HCT116 (cell line): ENCODE measurements around the gene PCDHB13. TPM values are rescaled to one million over a fixed set of nuclear protein-coding genes. Genes with fewer than 3 reads are reported as not detected.

Source experiments
- ATAC-seq: fragments of 200-7000 bp; cut with Tn5 transposase; 2 replicates; pipeline ENCODE4 v1.9.1; 2020; ENCODE audit warnings: mild to moderate bottlenecking, moderate library complexity
- BruUV-seq: library from RNA; stranded (reverse); fragments of 400-500 nt; replicated peaks from 2 replicates; lab custom pipeline; 2021; lab: Mats Ljungman, UMichigan
- CTCF ChIA-PET: fragments of 300-600 bp; sonication (Branson Sonifier 250); formaldehyde crosslinking; loops from one replicate; lab custom pipeline; 2021; ENCODE audit warnings: antibody characterized with exemption; lab: Charles Lee
- POLR2A ChIA-PET: fragments of 300-600, 350-600 bp; sonication (Branson Sonifier 250); formaldehyde crosslinking; loops from one replicate; lab custom pipeline; 2021; ENCODE audit warnings: antibody characterized with exemption; lab: Charles Lee
- RAD21 ChIA-PET, 2 experiments: fragments of 300-600 bp; sonication (Branson Sonifier 250); formaldehyde crosslinking; loops; one replicate each; lab custom pipeline; 2023; ENCODE audit warnings: low total read pairs in 2 of 2; ENCODE audit not compliant: uncharacterized antibody in 2 of 2, unreplicated experiment in 2 of 2, low non-redundant PET in 1 of 2; lab: Charles Lee
- DNase-seq: peaks from one replicate; pipeline ENCODE4 v3.0.0-alpha.2; 2010; ENCODE audit warnings: low read depth, low spot score
- H2AFZ ChIP-seq: fragments of 200-600 bp; shearing (Covaris generic), sonication (generic); 2 replicates; pipeline ENCODE4 v1.6.1; 2017; ENCODE audit warnings: low read depth, mixed run types, mixed read lengths, antibody characterized with exemption, low read length; ENCODE audit not compliant: poor library complexity, severe bottlenecking
- H3K27ac ChIP-seq: 2 replicates; pipeline ENCODE4 v1.5.1; 2012; ENCODE audit warnings: low read depth, low read length
- H3K27me3 ChIP-seq: fragments of 200-600 bp; sonication (generic); 2 replicates; pipeline ENCODE4 v1.6.1; 2016; ENCODE audit warnings: mixed run types, low read length, mixed read lengths; ENCODE audit not compliant: insufficient read depth
- H3K36me3 ChIP-seq, 2 experiments: fragments of 200-500 bp in 1 of 2; fragments of 200-600 bp in 1 of 2; sonication (Bioruptor generic) in 1 of 2; sonication (generic) in 1 of 2; 2 replicates each; pipeline versions ENCODE4 v1.5.1 to v1.6.1; 2014 to 2016; ENCODE audit warnings: low read length in 2 of 2, inconsistent platforms in 1 of 2, mixed read lengths in 1 of 2, mixed run types in 1 of 2; ENCODE audit not compliant: insufficient read depth in 2 of 2, control insufficient read depth in 1 of 2
- H3K4me1 ChIP-seq, 2 experiments: fragments of 200-600 bp in 1 of 2; sonication (generic) in 1 of 2; 2 replicates each; pipeline versions ENCODE4 v1.5.1 to v1.6.1; 2012 to 2017; ENCODE audit warnings: low read length in 2 of 2, inconsistent platforms in 1 of 2, mild to moderate bottlenecking in 1 of 2, mixed read lengths in 1 of 2, mixed run types in 1 of 2, moderate library complexity in 1 of 2; ENCODE audit not compliant: insufficient read depth in 2 of 2, control insufficient read depth in 1 of 2
- H3K4me2 ChIP-seq: fragments of 200-600 bp; sonication (generic); 2 replicates; pipeline ENCODE4 v1.6.1; 2017; ENCODE audit warnings: mixed run types, low read length, mixed read lengths
- H3K4me3 ChIP-seq, 2 experiments: fragments of 200-600 bp in 1 of 2; sonication (generic) in 1 of 2; replicated peaks in 1 of 2; 2 replicates each; pipeline ENCODE4 v1.5.1; 2011 to 2016; ENCODE audit warnings: low read length in 2 of 2, control low read depth in 1 of 2, low read depth in 1 of 2, mild to moderate bottlenecking in 1 of 2, mixed read lengths in 1 of 2, mixed run types in 1 of 2
- H3K79me2 ChIP-seq: fragments of 200-600 bp; sonication (generic); 2 replicates; pipeline ENCODE4 v1.6.1; 2017; ENCODE audit warnings: mild to moderate bottlenecking, mixed run types, low read length, moderate library complexity, mixed read lengths; ENCODE audit not compliant: insufficient read depth
- H3K9ac ChIP-seq: fragments of 200-600 bp; sonication (generic); 2 replicates; pipeline ENCODE4 v1.6.1; 2016; ENCODE audit warnings: low read length, mixed read lengths
- H3K9me2 ChIP-seq: fragments of 200-600 bp; sonication (generic), shearing (Covaris generic); 2 replicates; pipeline ENCODE4 v1.6.1; 2017; ENCODE audit warnings: mixed run types, mild to moderate bottlenecking, moderate library complexity; ENCODE audit not compliant: insufficient read depth
- H3K9me3 ChIP-seq, 2 experiments: fragments of 200-500 bp in 1 of 2; fragments of 200-600 bp in 1 of 2; sonication (Bioruptor generic) in 1 of 2; sonication (generic) in 1 of 2; 2 replicates each; pipeline ENCODE4 v1.6.1; 2014 to 2017; ENCODE audit warnings: low read length in 2 of 2, mixed read lengths in 2 of 2, inconsistent platforms in 1 of 2, low read depth in 1 of 2, mild to moderate bottlenecking in 1 of 2, mixed run types in 1 of 2, moderate library complexity in 1 of 2; ENCODE audit not compliant: control insufficient read depth in 1 of 2, insufficient read depth in 1 of 2
- H4K20me1 ChIP-seq: fragments of 200-600 bp; sonication (generic), shearing (Covaris generic); 2 replicates; pipeline ENCODE4 v1.6.1; 2017; ENCODE audit warnings: mixed run types, mild to moderate bottlenecking, moderate library complexity; ENCODE audit not compliant: insufficient read depth
- EZH2 ChIP-seq: fragments of 200-600 bp; sonication (generic); IDR thresholded peaks from 2 replicates; pipeline ENCODE4 v1.6.1; 2017; ENCODE audit warnings: antibody characterized with exemption, mixed run types
- EZH2phosphoT487 ChIP-seq: fragments of 200-600 bp; IDR thresholded peaks from 2 replicates; pipeline ENCODE4 v1.6.1; 2018; ENCODE audit warnings: antibody characterized with exemption, borderline replicate concordance
- POLR2A ChIP-seq: IDR thresholded peaks from 2 replicates; pipeline ENCODE4 v1.7.0; 2011; ENCODE audit warnings: borderline replicate concordance; ENCODE audit not compliant: insufficient read depth, insufficient read length; ENCODE audit errors: extremely low read depth
- RAD21 ChIP-seq: IDR thresholded peaks from 2 replicates; pipeline ENCODE4 v1.6.1; 2012; ENCODE audit warnings: low read depth, mild to moderate bottlenecking
- REST ChIP-seq: IDR thresholded peaks from 2 replicates; pipeline ENCODE4 v1.6.1; 2012; ENCODE audit warnings: low read depth
- TCF7L2 ChIP-seq: IDR thresholded peaks from 2 replicates; pipeline ENCODE4 v1.7.0; 2011; ENCODE audit warnings: borderline replicate concordance, inconsistent platforms; ENCODE audit not compliant: insufficient read depth, insufficient read length; ENCODE audit errors: extremely low read depth
- ZNF274 ChIP-seq: fragments of 200-500 bp; sonication (Bioruptor generic); IDR thresholded peaks from 2 replicates; pipeline ENCODE4 v1.6.1; 2014; ENCODE audit warnings: mild to moderate bottlenecking, low read depth, low read length, inconsistent platforms
- intact Hi-C: fragments of 100-400 bp; cut with micrococcal nuclease; formaldehyde crosslinking; loops from 2 replicates; pipeline ENCODE4 v1.10.0; 2022
- total RNA-seq: library from RNA; stranded (reverse); gene quantifications from one replicate; pipeline ENCODE4 v1.2.1, GENCODE V29; 2021; ENCODE audit not compliant: unreplicated experiment
- TF ChIP-seq, protein P1 (sequence below): IDR thresholded peaks from 2 replicates; pipeline ENCODE4 v1.6.1; 2012

PCDHB13 gene
- total RNA-seq, 1 experiment from 2014 or later = 0.22 TPM

DNA sequence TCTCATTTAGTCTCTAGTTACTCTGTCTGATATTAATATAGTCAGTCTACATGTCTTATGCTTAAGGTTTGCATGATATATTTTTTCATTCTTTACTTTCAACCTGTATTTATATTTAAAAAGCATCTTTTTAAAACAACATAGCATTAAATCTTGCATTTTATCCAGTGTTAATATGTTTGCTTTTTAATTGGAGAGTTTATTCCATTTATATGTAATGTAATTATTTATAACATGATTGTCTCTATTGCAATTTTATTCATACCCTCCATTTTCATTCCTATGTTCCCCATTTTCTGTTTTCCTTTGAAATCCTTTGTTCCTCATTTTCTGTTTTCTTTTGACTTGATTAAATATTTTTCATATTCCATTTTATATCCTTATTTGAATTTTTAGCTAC lies 44.7 kb downstream of the PCDHB13 start:
- peaks cover 21 to 26% of the 10 kb centered on the region in 2 experiments; a peak in 2 of 4 replicates for H3K9me3 ChIP-seq
- no peak overlapping the region for H3K4me3 ChIP-seq
- H3K27me3 ChIP-seq = no peaks in the 10 kb centered on the region
- POLR2A ChIA-PET = no interaction called here
- no peaks in the 10 kb centered on the region for H3K9me2 ChIP-seq
- no peak overlapping the region for H3K27ac ChIP-seq
- BruUV-seq = no TSS peak
- no peaks in the 10 kb centered on the region for H4K20me1 ChIP-seq
- H3K4me2 ChIP-seq = no peak overlapping the region
- H3K36me3 ChIP-seq = no peaks in the 10 kb centered on the region
- ATAC-seq (no peak), DNase-seq (no peak)
- no peaks in the 10 kb centered on the region for H3K79me2 ChIP-seq
- no peak overlapping the region for H3K9ac ChIP-seq
- CTCF ChIA-PET = no interaction called here
- RAD21 ChIA-PET = no interaction called here
- H2AFZ ChIP-seq = no peak overlapping the region
- TF ChIP-seq EZH2 (no peak), POLR2A (no peak), ZNF274 (no peak), REST (no peak), EZH2phosphoT487 (no peak), RAD21 (no peak)
- TF ChIP-seq, protein P1, sequence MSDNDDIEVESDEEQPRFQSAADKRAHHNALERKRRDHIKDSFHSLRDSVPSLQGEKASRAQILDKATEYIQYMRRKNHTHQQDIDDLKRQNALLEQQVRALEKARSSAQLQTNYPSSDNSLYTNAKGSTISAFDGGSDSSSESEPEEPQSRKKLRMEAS = no peak
- no peaks in the 10 kb centered on the region for H3K4me1 ChIP-seq
- intact Hi-C loops = no loop called here

DNA sequence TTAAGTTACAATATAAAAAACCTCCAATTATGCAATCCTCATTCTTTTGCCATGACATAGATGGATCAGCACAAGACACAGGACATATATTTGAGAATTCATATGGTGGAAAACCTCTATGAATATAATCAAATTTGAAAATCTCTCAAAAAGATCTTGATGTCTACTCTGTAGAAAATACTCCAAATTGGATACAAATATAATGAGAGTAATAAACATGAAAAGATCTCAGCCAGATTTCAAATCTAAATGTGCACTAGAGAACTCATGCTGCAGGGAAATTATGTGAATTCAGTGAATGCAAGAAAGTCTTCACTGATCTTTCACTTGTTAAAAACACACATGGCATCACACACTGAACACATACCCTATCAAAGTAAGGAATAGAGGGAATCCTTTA lies 45.2 kb downstream of the PCDHB13 start:
- peak; percentile 92 for TF ChIP-seq ZNF274
- TF ChIP-seq TCF7L2 = no peak
- CTCF ChIA-PET = no interaction called here
- intact Hi-C loops = no loop called here
- H3K4me3 ChIP-seq = no peak overlapping the region
- DNase-seq (no peak), ATAC-seq (no peak)
- RAD21 ChIA-PET = no interaction called here
- no peaks in the 10 kb centered on the region for H3K79me2 ChIP-seq
- no peaks in the 10 kb centered on the region for H3K27me3 ChIP-seq
- H3K4me2 ChIP-seq = no peak overlapping the region
- H3K27ac ChIP-seq = no peak overlapping the region
- POLR2A ChIA-PET = no interaction called here
- H3K9ac ChIP-seq = no peak overlapping the region
- H2AFZ ChIP-seq = no peak overlapping the region
- no peaks in the 10 kb centered on the region for H4K20me1 ChIP-seq
- no peaks in the 10 kb centered on the region for H3K36me3 ChIP-seq
- BruUV-seq = no TSS peak
- H3K9me3 ChIP-seq = peaks cover 19 to 24% of the 10 kb centered on the region in 2 experiments; a peak in 2 of 4 replicates
- no peaks in the 10 kb centered on the region for H3K4me1 ChIP-seq
- no peaks in the 10 kb centered on the region for H3K9me2 ChIP-seq
